HG02798 (cell line): Measurements from ENCODE around the gene KCTD17.

Source experiments
- ATAC-seq: cut with Tn5 transposase; IDR thresholded peaks from one replicate; pipeline ENCODE4 v1.9.1; 2021; ENCODE audit warnings: mild to moderate bottlenecking; ENCODE audit not compliant: unreplicated experiment, poor library complexity

Gene KCTD17

GRCh38 chr22:37072673-37073072, 21.1 kb downstream of the KCTD17 start:
- no peak for ATAC-seq

- no peak for ATAC-seq
These were observed 23.0 kb downstream of the KCTD17 start for GRCh38 chr22:37074537-37074936.

DNA sequence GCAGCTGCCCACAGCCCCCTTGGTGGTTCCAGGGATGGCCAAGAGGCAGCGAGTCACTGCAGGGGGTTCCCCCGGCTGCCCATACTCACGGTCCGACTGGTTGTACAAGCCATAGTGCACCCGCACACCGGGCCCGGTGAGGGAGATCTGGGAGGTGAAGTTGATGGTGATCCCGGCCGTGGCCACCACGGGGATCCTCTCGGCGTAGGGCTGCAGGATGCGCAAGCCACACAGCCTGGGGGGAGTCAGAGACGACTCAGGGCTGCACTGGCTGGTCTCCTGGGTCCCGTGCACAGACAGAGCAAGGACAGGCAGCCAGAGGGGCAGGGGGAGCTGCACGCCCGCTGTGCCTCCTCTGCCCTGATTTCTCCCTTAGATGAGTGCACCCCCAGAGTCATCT, 23.5 kb downstream of the KCTD17 start:
- no peak for ATAC-seq

DNA sequence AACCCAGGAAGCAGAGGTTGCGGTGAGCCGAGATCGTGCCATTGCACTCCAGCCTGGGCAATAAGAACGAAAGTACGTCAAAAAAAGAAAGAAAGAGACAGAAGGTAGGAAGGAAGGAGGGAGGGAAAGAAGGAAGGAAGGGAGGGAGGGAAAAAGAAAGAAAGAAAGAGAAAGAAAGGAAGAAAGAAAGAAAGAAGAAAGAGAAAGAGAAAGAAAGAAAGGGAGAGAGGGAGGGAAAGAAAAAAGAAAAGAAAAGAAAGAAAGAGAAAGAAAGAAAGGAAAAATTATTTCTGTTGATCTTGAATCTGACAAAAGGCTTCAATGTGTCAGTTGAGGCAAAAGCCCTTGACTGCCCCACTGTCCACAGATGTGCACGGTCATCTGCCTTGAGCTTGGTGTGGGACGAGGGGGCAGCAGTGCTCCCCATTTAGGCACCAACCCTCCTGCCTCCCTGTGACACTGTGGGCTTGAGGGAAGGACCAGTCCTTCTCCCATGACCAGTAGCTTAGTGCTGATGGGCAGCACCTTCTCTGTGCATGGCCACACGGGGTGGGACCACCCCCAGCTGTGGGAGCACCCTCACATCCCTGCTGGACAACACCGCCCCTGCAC, 24.4 kb downstream of the KCTD17 start:
- ATAC-seq, result no peak

- no peak for ATAC-seq
These were observed 26.4 kb downstream of the KCTD17 start for GRCh38 chr22:37077802-37078448.

DNA sequence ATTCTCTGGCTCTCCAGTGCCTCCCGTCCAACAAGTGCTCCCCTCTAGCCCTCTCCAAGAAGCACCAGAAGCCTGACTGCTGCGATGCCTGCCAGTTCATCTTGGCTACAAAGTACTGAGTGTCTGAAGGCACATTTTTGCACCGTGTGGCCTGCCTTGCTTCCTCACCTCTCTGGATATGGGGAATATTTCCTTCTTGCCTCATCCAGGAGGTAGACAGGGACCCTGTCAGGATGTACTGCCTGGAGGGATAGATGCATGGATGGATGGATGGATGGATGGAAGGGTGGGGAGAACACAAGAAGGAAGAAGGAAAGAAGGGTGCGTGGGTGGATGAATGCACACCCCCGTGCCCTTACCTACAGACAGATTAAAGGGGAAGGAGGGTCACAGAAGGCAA, 27.6 kb downstream of the KCTD17 start:
- no peak for ATAC-seq

- ATAC-seq, result no peak
These were observed 28.2 kb downstream of the KCTD17 start for GRCh38 chr22:37079668-37080171.

DNA sequence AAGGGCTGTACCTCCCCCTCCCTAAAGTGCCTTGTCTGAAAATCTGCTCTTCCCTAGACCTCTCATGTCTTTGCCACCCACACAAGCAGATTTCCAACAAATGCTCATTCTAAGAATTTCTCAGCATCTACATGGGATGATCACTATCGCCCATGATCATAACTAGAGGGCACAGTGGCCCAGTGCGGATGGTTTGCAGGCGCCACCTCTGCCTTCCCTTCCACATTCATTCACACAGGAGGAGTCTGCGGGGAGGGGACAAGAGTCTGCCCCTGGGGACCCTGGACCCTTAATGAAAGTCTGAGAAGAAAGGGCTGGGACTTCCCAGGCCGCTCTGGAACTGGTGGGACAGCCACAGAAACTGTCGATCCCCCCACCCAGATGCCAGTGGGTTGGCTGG, 28.9 kb downstream of the KCTD17 start:
- no peak for ATAC-seq

DNA sequence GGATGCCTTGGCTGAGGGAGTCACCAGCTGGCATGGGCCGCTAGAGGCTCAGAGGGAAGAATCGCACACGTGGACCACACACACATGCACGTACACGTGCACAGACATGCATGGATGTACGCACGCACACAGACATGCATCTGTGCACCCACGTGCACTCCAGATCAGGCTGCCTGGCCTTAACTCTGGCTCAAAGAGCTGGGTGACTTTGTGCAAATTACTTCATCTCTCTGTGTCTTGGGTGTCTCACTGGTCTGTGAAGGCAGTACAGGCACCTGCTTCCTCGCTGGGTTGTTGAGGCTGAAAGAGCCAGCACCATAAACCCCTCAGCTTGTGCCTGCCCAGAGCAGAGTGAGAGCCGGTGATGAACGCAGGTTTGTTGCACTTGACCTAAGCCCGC, 29.3 kb downstream of the KCTD17 start:
- ATAC-seq, result no peak

- no peak for ATAC-seq
These were observed 30.8 kb downstream of the KCTD17 start for GRCh38 chr22:37082251-37082873.

- ATAC-seq, result no peak
These were observed 32.4 kb downstream of the KCTD17 start for GRCh38 chr22:37083914-37084313.

DNA sequence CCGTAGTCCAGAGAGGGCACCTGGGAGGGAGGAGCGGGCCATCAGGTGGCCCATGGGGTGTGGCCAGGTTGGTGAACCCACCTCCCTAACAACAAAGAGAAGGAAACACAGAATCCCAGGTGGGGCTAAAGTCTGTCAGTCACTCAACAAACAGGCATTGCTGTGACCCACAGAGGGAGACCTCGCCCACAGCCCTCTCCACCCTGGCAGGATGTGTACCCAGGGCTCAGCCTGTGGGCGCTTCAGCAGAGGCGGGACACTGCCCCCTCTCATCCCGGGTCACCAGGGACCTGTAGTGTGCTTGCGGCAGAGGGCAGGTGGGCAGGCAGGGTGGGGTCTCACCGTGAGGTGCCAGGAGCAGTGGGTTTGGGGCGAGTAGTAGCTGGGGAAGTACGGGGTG, 32.8 kb downstream of the KCTD17 start:
- no peak for ATAC-seq

DNA sequence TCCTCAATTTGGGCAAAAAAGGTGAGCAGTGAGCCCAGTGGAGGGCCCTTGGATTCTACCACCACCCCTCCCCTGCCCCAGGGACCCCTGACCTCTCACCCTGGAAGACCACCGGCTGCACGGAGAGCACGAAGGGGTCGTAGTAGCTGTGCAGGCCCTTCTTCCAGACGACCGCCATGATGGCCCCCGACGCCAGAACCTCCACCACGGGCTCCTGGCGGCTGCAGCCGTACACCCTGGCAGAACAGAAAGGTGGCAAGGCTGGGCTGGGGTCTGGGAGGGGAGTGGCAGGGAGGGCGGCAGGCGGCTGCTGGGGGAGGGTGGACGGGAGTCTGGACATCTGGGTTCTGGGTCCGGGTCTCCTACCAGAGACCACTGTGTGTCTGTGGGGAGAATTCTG, 34.6 kb downstream of the KCTD17 start:
- no peak for ATAC-seq

DNA sequence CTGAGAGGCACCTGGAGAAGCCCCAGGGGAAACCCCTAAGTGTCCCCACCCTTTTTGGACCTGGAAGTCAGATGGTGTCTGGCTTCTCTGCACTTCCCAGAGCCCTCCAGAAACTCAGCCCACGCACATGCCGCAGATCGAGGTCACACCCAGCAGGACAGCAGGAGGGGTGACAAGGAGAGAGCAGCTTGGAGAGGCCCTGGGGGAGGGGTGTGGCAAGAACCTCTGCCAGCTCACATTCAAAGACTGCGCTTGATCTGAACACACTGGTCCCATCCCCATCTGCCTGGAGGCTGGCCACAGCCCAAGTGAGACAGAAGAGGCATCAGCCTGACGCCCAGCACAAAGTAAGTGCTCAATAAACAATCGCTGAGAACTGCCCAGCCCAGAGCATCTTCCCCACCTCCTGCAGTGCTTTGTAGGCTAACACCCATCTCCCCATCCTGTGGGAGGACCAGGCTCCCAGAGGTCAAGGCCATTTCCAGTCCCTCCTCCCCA, 36.6 kb downstream of the KCTD17 start:
- no peak for ATAC-seq

DNA sequence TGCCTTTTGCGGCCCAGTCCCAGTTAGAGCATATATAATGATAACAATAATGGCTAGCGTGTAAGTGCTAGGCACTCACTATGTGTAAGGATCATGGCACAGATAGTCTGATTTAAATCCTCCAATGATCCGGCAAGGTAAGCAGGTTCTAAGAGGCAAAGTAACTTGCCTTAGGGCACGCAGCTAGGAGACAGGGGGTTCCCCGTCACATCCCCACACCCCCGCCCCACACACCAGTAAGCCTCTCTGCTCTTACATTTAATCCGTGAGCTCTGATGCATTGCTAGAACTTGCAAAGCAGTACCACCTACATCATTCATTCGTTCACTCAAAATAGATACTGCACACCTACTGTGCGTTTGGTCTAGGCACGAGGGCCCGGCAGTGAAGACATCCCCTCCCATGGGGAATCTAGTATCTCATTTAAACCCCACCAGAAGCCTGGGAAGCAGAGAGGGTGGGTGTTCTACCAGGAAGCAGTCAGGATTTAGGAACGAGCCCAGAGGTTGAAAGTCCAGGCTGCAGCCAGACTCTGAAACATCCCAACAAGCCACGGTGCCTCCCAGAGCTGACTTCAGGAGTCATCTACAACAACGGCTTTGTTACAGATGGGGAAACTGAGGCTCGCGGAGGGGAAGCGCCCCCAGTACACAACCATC, 37.3 kb downstream of the KCTD17 start:
- ATAC-seq, result no peak

- ATAC-seq, result no peak
These were observed 37.9 kb downstream of the KCTD17 start for GRCh38 chr22:37089434-37089833.

DNA sequence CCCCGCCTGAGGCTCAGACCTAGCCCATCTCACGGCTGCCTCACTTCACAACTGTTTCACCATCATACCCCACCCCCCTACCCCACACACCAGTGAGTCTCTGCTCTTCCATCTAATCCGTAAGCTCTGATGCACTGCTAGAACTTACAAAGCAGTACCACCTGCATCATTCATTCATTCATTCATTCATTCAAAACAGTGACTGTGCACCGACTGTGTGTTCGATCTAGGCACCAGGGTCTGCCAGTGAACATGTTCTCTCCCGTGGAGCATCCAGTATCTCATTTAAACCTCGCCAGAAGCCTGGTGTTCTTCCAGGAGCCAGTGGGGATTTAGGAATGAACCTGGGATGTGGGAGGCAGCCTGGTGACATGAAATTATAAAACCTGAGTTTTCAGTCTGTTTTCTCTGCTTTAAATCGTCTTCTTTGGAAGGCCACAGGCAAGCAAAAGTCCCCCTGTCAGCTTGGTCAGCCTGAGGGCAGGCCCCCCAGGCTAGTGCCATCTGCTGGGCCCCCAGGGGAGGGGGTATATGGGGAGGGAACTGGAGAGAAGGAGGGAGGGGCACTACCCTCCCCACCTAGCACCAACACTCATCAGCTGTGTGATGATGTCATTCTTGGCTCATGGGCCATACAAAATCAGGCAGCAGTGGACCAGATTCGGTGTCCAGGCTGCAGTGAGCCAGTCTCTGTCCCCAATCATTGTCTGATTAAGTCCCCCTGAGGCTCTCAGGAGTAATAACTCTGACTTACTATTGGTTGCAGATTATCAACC, 39.6 kb downstream of the KCTD17 start:
- no peak for ATAC-seq

- ATAC-seq, result no peak
These were observed 40.5 kb downstream of the KCTD17 start for GRCh38 chr22:37091994-37092393.

DNA sequence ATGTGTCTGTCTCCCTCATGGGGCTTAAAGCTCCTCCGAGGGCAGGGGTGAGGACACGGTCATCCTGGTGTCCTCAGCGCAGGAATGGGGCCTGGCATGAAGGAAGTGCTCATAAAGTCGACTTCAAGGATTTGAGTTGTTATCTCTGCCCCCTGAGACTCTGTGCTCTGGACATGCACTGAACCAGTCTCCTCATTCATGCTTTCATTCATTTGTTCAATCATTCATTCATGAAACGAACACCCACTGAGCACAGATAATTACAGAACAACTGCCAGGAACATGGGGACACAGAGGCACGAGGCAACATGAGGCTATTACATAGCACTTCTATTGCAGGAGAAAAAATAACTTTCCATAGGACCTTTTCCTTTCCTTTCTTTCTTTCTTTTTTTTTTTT, 41.5 kb downstream of the KCTD17 start:
- no peak for ATAC-seq

DNA sequence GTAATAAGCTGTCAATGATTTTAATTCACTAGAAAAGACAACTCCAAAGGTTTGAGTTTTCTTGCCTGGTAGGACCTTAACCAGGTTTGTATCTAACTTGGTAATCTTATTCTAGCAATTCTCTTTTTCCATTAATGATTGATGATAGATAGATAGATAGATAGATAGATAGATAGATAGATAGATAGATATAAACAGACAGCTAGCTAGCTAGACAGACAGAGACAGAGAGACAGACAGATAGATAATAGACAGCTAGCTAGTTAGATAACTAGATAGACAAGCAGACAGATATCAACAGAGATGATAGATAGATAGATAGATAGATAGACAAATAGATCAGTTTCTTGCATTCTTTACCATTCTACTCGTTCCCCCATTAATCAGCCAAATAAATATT, 42.7 kb downstream of the KCTD17 start:
- no peak for ATAC-seq
